NCI-H2196 treated with DMSO at 0.1 percent for 48 hours (cell line): ENCODE data around the gene ZDHHC21.

ENCODE experiments used
- DNase-seq: peaks from one replicate; lab custom pipeline; 2025; ENCODE audit not compliant: unreplicated experiment; lab: John Stamatoyannopoulos, UW

Gene ZDHHC21

DNA sequence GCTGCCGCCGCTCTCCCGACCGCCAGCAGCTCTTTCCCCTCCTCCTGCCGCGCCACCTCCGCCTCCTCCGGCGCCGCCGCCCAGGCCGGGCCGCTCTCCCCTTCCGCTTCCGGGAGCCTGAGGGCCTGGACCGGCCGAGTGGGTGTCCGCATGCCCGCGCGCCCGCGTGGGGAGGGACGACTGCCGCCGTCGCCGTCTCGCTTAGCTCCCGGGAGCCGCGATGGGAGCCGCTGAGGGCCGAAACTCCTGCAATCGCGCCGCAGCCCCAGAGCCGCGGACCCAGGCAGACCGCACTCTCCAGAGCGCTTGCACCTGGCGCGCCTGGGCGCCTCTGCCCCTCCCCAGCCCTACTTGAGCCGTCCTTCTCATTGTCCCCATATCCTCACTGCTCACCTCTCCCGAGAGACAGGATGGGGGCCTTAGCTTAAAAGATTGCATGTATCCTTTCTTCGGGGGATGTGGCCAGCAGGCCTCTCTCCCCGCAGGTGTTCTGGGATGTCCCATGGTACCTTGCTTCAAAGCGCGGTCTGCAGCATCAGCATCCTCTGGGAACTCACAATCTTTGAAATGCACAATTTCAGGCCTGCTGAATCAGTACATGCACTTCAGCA, at the start of gene ZDHHC21:
TSS of gene ZDHHC21 (minus strand) at position 182 of the 611 bp plus-strand sequence. CDS start 19,092 bp downstream, outside the sequence.
- peak; percentile 86 for DNase-seq

- DNase-seq = no peak
Measured at GRCh38 chr9:14741369-14741768, 48.1 kb upstream of the ZDHHC21 start.

GRCh38 chr9:14733133-14733532, 39.9 kb upstream of the ZDHHC21 start:
- no peak for DNase-seq

GRCh38 chr9:14731294-14731981, 38.2 kb upstream of the ZDHHC21 start:
- DNase-seq = no peak

- DNase-seq = no peak
Measured at GRCh38 chr9:14730461-14730898, 37.2 kb upstream of the ZDHHC21 start.

- DNase-seq = no peak
Measured at GRCh38 chr9:14723301-14723700, 30.1 kb upstream of the ZDHHC21 start.

GRCh38 chr9:14722391-14723035, 29.3 kb upstream of the ZDHHC21 start, which contains the start of gene CER1:
Gene CER1, minus strand, starts transcription at chr9:14722733. Its CDS starts 61 bp downstream, at chr9:14722672.
- DNase-seq = no peak

GRCh38 chr9:14719231-14719923, 26.1 kb upstream of the ZDHHC21 start:
- no peak for DNase-seq

DNA sequence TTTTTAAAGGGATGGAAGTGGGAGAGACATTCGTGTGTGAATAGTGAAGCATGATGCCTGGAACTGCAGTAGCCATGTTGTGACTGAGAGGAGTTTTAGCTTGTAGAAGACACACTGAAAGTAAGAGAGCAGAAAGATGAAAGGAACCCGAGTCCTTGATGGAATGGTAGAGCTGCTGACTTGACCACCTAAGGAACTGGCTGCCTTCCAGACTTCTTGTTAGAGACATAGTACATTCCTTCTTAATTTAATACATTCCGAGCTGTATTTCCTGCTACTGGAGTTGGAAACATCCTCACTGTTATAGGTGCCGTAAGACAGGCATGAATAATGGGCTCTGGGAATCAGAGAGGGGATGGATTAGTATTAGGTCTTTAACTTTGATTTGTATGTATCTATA, 21.9 kb upstream of the ZDHHC21 start:
- no peak for DNase-seq

DNA sequence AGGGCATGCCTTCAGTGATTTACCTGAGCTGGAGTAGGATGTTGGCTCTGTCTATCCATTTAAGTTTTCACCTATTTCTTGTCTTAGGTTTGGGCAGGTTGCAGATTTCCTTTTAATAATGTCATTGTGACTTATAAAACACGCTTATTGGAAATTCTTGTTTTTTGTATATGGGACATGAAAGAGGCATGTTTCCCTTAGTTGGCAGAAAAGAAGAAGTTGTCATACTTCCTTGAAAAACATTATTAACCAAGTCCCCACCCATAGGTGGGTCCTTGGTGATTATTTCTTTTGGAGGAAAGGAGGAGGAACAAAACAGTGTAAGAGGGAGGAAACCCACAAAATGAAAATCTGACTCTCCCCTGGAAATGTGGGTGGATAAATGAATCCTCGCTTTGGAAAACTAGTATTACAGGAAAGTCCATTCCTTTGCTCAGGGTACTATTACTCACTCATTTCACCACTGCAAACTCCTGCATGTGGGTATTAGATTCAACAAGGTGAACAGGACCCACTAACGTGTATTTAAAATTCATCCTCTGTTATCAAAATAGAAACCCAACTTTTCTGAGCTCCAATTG, 20.0 kb upstream of the ZDHHC21 start:
- DNase-seq = no peak

DNA sequence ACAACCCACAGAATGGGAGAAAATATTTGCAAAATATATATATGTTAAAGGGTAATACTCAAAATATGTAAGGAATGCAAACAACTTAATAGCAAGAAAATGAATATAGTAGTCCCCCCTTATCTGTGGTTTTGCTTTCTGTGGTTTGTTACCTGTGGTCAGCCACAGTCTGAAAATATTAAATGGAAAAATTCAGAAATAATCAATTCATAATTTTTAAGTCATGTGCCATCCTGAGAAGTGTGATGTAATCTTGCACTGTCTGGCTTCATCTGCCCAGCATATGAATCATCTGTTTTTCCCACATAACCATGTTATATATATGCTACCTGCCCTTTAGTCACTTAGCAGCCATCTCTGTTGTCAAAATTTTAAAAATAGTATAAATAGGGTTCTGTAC, 17.6 kb upstream of the ZDHHC21 start:
- no peak for DNase-seq

GRCh38 chr9:14706530-14707140, 13.4 kb upstream of the ZDHHC21 start:
- no peak for DNase-seq

- no peak for DNase-seq
Measured at GRCh38 chr9:14705079-14705478, 11.8 kb upstream of the ZDHHC21 start.

GRCh38 chr9:14704281-14704680, 11.0 kb upstream of the ZDHHC21 start:
- no peak for DNase-seq

DNA sequence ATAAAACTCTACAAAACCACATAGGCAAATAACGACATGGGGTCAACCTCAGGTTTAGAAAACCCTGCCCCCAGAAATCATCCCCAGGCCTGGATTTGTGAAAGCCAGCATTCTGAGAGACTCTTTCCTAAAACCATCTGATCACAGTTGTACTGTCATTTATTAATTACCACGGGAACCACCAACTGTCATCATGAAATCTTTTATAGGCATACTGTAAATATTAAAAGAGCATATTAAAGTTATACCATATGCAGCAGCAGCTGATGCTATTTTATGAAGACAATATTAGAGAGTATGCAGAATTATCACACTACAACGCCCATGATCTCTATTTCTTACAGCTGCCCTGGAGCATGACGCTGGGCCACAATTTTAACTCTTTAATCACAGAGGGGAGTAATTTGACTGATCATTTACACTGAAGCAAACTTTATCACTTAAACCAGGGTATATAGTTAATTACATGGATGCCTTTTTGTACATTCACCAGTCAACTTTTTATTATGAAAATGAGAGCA, 9.0 kb upstream of the ZDHHC21 start:
- DNase-seq = no peak

GRCh38 chr9:14692470-14693250, 572 bp downstream of the ZDHHC21 start:
- peak; percentile 75 for DNase-seq

- DNase-seq = no peak
Measured at GRCh38 chr9:14690948-14691730, 2.1 kb downstream of the ZDHHC21 start.

DNA sequence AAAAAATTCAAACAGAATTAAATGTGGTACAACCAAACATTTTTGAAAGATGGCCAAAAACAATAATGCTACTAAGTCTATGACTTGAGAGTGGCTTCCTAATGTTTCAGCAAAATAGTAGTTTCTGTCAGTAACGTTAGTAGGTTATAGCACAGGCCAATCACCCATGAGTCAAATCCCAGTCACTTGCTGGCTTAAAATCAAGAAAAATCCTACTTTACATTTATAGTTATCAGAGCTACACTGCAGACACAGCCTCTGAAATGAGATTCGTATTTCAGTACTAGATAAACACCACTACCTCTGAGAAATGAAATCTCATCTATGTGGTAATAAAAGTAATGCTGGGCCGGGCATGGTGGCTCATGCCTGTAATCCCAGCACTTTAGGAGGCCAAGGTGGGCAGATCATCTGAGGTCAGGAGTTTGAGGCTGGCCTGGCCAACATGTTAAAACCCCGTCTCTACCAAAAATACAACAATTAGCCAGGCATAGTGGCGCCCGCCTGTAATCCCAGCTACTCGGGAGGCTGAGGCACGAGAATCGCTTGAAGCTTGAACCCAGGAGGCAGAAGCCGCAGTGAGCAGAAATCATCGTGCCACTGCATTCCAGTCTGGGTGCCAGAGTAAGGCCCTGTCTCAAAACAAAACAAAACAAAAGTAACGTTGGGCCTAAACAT, 6.1 kb downstream of the ZDHHC21 start:
- DNase-seq = no peak
